Limb (tissue), 2 donors: ENCODE data around the gene CPLX1.

ENCODE experiments used
- DNase-seq, 2 donors: peaks; one replicate each; pipeline ENCODE4 v3.0.0-alpha.2; 2016; ENCODE audit errors: extremely low spot score in 2 of 2

CPLX1 gene

GRCh38 chr4:833156-833555, 7.2 kb upstream of the CPLX1 start:
- no peak for DNase-seq

GRCh38 chr4:832536-832935, 6.6 kb upstream of the CPLX1 start:
- DNase-seq, result no peak

GRCh38 chr4:832108-832507, 6.2 kb upstream of the CPLX1 start:
- DNase-seq, result no peak

GRCh38 chr4:831483-831805, 5.5 kb upstream of the CPLX1 start:
- DNase-seq, result no peak

GRCh38 chr4:830601-831482, 4.9 kb upstream of the CPLX1 start:
- peak in 1 of 2 donors; percentile 23 for DNase-seq

- peak in 1 of 2 donors; percentile 25 for DNase-seq
These were observed 4.1 kb upstream of the CPLX1 start for GRCh38 chr4:829761-830600.

GRCh38 chr4:829291-829690, 3.4 kb upstream of the CPLX1 start:
- peak in 1 of 2 donors; percentile 29 for DNase-seq

- peak in 1 of 2 donors; percentile 28 for DNase-seq
These were observed 2.8 kb upstream of the CPLX1 start for GRCh38 chr4:828641-829271.

- peak in 1 of 2 donors; percentile 28 for DNase-seq
These were observed 1.5 kb upstream of the CPLX1 start for GRCh38 chr4:827209-828081.

- peak in 1 of 2 donors; percentile 43 for DNase-seq
These were observed 729 bp upstream of the CPLX1 start for GRCh38 chr4:826508-827208.

GRCh38 chr4:825063-825970, 612 bp downstream of the CPLX1 start:
- peak in 1 of 2 donors; percentile 73 for DNase-seq

GRCh38 chr4:824461-825062, 1.4 kb downstream of the CPLX1 start:
- no peak for DNase-seq

- no peak for DNase-seq
These were observed 2.0 kb downstream of the CPLX1 start for GRCh38 chr4:823761-824460.

GRCh38 chr4:823176-823760, 2.7 kb downstream of the CPLX1 start:
- no peak for DNase-seq

- DNase-seq, result no peak
These were observed 3.4 kb downstream of the CPLX1 start for GRCh38 chr4:822361-823175.

- no peak for DNase-seq
These were observed 4.3 kb downstream of the CPLX1 start for GRCh38 chr4:821631-822030.

GRCh38 chr4:821181-821591, 4.7 kb downstream of the CPLX1 start:
- no peak for DNase-seq
